ENCODE data around the gene UNC5A. TPM values are rescaled to one million over a fixed set of nuclear protein-coding genes. Genes with fewer than 3 reads are reported as not detected.

UNC5A gene
- total RNA-seq, 4 donors from 2014 or later: 0.48 TPM; not detected in 3

DNA sequence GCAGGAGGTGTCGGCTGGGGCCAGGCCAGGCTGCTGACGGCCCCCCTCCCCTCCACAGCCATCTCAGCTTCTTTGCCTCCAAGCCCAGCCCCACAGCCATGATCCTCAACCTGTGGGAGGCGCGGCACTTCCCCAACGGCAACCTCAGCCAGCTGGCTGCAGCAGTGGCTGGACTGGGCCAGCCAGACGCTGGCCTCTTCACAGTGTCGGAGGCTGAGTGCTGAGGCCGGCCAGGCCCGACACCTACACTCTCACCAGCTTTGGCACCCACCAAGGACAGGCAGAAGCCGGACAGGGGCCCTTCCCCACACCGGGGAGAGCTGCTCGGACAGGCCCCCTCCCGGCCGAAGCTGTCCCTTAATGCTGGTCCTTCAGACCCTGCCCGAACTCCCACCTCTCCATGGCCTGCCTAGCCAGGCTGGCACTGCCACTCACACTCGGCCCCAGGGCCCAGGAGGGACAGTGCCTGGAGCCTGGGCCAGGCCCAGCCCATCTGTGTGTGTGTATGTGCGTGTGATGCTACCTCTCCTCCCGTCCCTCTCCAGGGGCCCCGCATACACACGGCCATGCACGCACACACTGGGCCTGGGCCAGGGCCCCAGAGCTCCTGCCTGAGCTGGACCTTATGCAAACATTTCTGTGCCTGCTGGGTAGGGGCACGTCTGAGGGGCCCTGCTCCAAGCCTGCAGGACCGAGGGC, 69.5 kb downstream of the UNC5A start:
- no peak for TF ChIP-seq POLR2A (IDR thresholded peaks at IDR 0.05)
- TF ChIP-seq, protein P1, sequence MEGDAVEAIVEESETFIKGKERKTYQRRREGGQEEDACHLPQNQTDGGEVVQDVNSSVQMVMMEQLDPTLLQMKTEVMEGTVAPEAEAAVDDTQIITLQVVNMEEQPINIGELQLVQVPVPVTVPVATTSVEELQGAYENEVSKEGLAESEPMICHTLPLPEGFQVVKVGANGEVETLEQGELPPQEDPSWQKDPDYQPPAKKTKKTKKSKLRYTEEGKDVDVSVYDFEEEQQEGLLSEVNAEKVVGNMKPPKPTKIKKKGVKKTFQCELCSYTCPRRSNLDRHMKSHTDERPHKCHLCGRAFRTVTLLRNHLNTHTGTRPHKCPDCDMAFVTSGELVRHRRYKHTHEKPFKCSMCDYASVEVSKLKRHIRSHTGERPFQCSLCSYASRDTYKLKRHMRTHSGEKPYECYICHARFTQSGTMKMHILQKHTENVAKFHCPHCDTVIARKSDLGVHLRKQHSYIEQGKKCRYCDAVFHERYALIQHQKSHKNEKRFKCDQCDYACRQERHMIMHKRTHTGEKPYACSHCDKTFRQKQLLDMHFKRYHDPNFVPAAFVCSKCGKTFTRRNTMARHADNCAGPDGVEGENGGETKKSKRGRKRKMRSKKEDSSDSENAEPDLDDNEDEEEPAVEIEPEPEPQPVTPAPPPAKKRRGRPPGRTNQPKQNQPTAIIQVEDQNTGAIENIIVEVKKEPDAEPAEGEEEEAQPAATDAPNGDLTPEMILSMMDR (IDR thresholded peaks at IDR 0.05): no peak
- Histone ChIP-seq H3K4me3 (no peak overlapping the region), H3K36me3 (no peaks in the 10 kb centered on the region), H3K4me1 (no peaks in the 10 kb centered on the region), H3K27ac (no peak overlapping the region), H3K9me3 (no peaks in the 10 kb centered on the region), H3K27me3 (no peaks in the 10 kb centered on the region)
- intact Hi-C loops (cut with DNase I; ENCODE audit: low total_unique reads): no loop called here
- no peak for DNase-seq

DNA sequence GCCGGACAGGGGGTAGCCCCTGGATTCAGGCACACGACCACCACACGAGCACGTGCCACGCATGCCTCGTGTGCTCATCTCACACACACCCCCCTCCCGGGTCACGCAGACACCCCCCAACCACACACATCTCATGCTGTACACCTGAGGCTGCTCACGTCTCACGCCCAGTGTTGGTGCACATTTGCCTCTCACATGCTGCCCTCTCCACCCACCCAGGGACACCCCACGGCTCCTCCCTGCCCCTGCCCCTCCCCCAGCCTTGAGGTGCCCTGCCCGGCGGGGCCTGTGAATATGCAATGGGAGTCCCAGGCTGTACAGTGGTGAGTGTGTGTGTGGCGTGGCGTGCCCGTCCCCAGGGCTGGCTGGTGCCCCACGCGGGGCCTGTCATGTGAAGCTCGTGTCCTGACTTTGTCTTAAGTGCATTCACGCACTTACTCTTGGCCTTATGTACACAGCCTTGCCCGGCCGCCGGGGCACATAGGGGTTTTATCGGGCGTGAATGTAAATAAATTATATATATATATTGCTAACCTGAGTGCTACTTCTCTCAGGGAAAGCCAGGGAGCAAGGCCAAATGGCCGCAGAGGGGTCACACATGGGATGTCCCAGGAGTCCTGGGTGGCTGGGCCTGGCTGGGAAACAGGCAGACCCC, 70.1 kb downstream of the UNC5A start:
- H3K4me3 ChIP-seq: no peak overlapping the region
- DNase-seq: no peak
- H3K9me3 ChIP-seq: no peaks in the 10 kb centered on the region
- H3K36me3 ChIP-seq: no peaks in the 10 kb centered on the region
- H3K27ac ChIP-seq: no peak overlapping the region
- no peaks in the 10 kb centered on the region for H3K27me3 ChIP-seq
- TF ChIP-seq, protein P1 (IDR thresholded peaks at IDR 0.05): no peak
- TF ChIP-seq POLR2A (IDR thresholded peaks at IDR 0.05): no peak
- no peaks in the 10 kb centered on the region for H3K4me1 ChIP-seq
- intact Hi-C loops (cut with DNase I; ENCODE audit: low total_unique reads): no loop called here

DNA sequence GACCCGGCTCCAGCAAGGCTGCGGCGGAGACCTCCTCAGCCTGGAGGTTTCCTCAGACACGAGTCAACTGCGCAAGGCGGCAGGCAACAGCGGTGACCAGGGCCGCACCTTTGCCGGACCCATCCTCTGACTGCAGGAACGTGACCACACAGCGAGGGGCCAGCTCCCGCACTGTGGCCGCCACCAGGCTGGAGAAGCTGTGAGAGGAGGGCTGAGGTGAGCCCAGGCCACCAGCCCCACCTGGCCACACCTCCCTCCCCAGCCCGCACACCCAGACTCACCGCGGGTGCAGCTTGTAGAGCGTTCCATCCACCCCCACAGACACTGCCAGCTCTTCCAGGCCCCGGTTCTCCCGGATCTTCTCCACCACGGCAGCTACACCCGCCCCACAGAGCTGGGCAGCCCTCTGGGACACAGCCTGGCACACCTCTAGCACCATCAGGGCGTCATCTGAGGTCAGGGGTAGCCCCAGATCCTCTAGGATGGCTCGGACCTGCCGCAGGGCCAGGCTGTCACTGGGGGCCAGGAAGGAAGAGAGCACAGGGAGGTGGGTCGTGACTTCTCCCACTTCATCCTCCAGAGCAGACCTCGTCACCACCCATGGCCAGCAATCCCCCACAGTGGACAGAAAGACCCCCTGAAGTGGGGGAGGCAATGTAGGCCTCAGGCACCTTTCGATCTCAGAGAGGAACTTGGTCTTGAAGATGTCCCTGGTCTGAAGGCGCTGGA, 70.8 kb downstream of the UNC5A start:
- H3K36me3 ChIP-seq: no peaks in the 10 kb centered on the region
- no peak overlapping the region for H3K4me3 ChIP-seq
- intact Hi-C loops (cut with DNase I; ENCODE audit: low total_unique reads): no loop called here
- no peak for TF ChIP-seq POLR2A (IDR thresholded peaks at IDR 0.05)
- TF ChIP-seq, protein P1 (IDR thresholded peaks at IDR 0.05): no peak
- no peaks in the 10 kb centered on the region for H3K27me3 ChIP-seq
- DNase-seq: no peak
- no peaks in the 10 kb centered on the region for H3K9me3 ChIP-seq
- H3K4me1 ChIP-seq: no peaks in the 10 kb centered on the region
- H3K27ac ChIP-seq: no peak overlapping the region

DNA sequence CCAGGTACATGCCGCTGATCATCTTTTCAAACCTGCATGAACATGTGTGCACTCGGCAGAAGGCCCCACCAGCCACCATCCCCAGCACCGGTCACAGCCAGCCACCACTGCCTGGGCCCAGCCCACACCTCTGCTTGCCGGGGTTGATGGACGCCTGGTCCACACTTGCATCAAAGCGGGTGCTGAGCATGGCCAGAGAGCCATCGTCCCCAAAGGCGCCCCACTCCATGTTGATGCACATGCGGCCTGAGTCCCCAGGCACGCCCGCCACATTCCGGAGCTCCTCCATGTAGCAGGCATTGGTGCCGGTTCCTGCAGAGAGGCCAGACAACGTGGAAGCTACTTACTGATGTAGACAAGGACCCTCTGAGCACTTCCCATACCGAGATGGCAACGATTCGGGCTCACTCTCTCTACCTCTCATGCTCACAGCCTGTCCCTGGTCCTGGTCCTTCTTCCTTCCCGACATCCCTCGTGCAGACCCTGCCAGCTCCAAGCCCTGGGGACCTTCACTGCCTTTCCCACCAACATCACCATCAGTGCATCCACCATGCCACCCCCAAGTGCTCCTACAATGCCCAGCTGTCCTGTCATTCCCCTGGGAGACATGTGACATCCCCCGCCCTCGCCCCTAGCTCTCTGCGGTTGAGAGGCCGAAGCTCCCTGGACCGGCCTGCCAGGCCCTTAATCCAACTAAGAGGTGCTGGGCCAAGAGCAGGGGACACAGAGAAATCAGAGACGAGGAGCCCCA, 71.6 kb downstream of the UNC5A start:
- intact Hi-C loops (cut with DNase I; ENCODE audit: low total_unique reads): no loop called here
- Histone ChIP-seq H3K9me3 (no peaks in the 10 kb centered on the region), H3K27ac (no peak overlapping the region), H3K36me3 (no peaks in the 10 kb centered on the region), H3K4me1 (no peaks in the 10 kb centered on the region), H3K27me3 (no peaks in the 10 kb centered on the region), H3K4me3 (no peak overlapping the region)
- TF ChIP-seq, protein P1 (IDR thresholded peaks at IDR 0.05): no peak
- no peak for TF ChIP-seq POLR2A (IDR thresholded peaks at IDR 0.05)
- no peak for DNase-seq

Data from uterus (tissue), 4 donors.